GM12875 (cell line): ENCODE measurements around the gene SULT1C3.

Experiments used
- H3K4me3 ChIP-seq: one replicate; pipeline ENCODE4 v1.5.1; 2011; ENCODE audit warnings: low read depth, low read length, control low read depth
- TF ChIP-seq, protein P1 (sequence below): IDR thresholded peaks from 2 replicates; pipeline ENCODE4 v1.5.1; 2011; ENCODE audit warnings: low read depth, mild to moderate bottlenecking, control low read depth, inconsistent platforms, low read length, moderate library complexity, borderline replicate concordance; ENCODE audit not compliant: insufficient read depth

Gene SULT1C3

DNA sequence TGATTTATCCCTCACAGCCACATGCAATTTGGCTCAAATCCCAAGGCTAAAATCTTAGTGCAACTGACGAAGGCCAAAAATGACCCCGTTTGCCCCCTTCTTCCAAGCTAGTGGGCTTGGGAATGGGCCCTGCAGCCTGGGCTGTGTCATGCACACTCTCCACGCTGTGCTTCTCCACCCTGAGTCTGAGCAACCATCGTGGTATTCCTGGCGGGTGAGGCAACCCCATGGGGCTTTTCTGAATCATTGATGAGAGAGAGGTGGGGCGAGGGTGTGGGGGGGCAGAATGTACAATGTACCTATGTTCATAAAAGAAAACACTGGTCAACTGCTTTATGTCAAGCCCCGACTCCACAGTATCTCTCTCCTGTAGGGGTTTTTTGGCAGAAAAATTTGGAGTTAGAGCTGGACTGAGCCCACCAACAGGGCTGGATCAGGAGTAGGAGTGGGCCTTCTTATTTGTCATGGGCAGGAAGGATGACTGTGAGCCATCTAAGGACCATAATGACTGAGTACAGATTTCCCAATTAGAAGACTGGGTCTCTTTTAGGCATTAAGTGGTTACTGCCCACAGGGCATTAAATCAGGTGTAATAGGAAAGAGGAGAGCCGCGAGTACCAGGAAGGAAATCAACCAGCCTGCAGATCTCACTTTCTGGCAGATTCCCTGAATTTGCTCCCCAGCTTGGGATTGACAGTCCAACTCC lies 57.8 kb downstream of the SULT1C3 start:
- TF ChIP-seq, protein P1, sequence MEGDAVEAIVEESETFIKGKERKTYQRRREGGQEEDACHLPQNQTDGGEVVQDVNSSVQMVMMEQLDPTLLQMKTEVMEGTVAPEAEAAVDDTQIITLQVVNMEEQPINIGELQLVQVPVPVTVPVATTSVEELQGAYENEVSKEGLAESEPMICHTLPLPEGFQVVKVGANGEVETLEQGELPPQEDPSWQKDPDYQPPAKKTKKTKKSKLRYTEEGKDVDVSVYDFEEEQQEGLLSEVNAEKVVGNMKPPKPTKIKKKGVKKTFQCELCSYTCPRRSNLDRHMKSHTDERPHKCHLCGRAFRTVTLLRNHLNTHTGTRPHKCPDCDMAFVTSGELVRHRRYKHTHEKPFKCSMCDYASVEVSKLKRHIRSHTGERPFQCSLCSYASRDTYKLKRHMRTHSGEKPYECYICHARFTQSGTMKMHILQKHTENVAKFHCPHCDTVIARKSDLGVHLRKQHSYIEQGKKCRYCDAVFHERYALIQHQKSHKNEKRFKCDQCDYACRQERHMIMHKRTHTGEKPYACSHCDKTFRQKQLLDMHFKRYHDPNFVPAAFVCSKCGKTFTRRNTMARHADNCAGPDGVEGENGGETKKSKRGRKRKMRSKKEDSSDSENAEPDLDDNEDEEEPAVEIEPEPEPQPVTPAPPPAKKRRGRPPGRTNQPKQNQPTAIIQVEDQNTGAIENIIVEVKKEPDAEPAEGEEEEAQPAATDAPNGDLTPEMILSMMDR = no peak
- H3K4me3 ChIP-seq = no peak overlapping the region

DNA sequence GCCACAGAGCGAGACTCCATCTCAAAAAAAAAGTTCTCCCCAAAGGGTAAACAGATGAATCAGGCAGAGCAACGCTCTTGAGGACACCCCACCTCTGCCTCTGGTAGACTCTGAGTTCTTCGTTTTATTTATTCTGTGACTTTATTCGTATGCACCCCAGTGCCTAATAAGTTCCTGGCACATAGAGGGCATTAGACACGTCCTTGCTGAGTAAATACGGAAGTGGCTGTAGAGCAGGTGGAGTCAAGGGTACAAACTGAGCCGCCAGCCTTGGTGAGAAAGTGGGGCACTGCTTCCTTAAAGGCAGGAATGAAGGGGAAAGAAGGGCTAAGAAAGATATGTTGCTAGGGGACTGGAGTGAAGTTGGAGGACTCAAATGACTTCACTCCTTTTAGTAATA lies 61.8 kb downstream of the SULT1C3 start:
- TF ChIP-seq, protein P1 = no peak
- H3K4me3 ChIP-seq = no peak overlapping the region

DNA sequence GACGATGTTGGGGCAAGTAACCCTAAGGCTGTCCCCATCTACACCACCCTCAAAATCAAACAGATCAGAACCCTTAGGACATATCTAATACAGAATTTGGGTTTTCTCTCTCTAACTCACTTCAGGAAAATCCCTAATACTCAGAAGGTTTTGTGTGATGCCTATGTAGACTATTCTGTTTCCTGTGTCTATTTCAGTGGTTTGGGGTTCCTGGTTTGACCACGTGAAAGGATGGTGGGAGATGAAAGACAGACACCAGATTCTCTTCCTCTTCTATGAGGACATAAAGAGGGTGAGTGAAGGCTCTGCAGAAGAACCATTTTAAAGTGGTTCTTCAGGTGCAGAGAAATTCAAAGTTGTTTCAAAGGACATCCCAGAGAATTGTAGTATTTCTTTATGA lies 65.2 kb downstream of the SULT1C3 start:
- TF ChIP-seq, protein P1 = no peak
- H3K4me3 ChIP-seq = no peak overlapping the region

DNA sequence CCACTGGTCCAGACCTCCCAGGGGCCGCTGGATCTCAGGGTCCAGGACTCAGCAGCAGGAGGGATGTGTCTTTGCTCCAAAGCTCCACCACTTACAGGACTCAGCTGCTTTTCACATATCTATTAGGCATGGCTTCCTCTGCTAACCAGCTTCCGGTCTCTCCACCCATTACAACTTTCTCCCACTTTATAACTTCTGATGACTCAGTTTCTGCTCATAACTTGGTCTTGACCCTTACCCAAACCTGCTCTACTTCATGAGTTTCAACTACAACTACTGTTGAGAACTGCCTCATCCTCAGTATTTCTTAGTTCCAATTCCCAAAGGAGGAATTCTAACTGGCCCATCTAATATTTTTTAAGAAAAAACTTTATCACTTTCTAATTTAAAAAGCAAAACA lies 66.1 kb downstream of the SULT1C3 start:
- no peak overlapping the region for H3K4me3 ChIP-seq
- TF ChIP-seq, protein P1 = no peak

DNA sequence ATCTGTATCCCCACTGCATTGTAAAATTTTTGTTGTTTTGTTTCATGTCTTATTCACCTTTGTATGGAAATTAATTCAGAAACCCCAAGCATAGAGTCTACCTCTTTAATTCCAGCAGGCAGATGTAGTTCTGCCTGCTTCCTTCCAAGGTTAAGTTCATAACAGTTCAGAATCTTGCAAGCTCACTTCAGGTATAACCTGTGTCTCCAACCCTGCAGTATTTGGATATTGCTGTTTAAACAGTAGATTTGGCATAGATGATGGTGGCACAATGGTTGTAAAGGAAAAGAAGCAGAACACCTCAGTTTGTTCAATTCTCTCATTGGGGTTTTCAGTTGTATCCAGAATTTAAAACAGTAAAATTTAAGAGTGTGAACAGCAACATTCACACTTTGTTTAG lies 70.1 kb downstream of the SULT1C3 start:
- TF ChIP-seq, protein P1 = no peak

More for the DNA sequence above, 70.1 kb downstream of the SULT1C3 start:
- no peak overlapping the region for H3K4me3 ChIP-seq
